Osteoblast (primary cell): Measurements from ENCODE around the gene ACSF3. TPM values are rescaled to one million over a fixed set of nuclear protein-coding genes. Genes with fewer than 3 reads are reported as not detected.

Source experiments
- DNase-seq: peaks from one replicate; pipeline ENCODE4 v3.0.0; 2011; ENCODE audit warnings: low spot score, mixed read lengths; ENCODE audit not compliant: insufficient read length; ENCODE audit errors: missing footprints
- H2AFZ ChIP-seq: 2 replicates; pipeline ENCODE4 v1.6.0; 2011; ENCODE audit warnings: mild to moderate bottlenecking, low read length
- H3K27ac ChIP-seq: 2 replicates; pipeline ENCODE4 v1.5.1; 2011; ENCODE audit warnings: mild to moderate bottlenecking, low read depth, low read length, moderate library complexity
- H3K27me3 ChIP-seq: 2 replicates; pipeline ENCODE4 v1.6.0; 2012; ENCODE audit warnings: mild to moderate bottlenecking, control low read depth, inconsistent platforms, low read length, moderate library complexity; ENCODE audit not compliant: insufficient read depth
- H3K36me3 ChIP-seq: 2 replicates; pipeline ENCODE4 v1.5.1; 2011; ENCODE audit warnings: mild to moderate bottlenecking, low read length, control low read depth, moderate library complexity; ENCODE audit not compliant: insufficient read depth
- H3K4me1 ChIP-seq: 2 replicates; pipeline ENCODE4 v1.5.1; 2011; ENCODE audit warnings: mild to moderate bottlenecking, low read length, control low read depth, moderate library complexity; ENCODE audit not compliant: insufficient read depth
- H3K4me2 ChIP-seq: 2 replicates; pipeline ENCODE4 v1.6.0; 2011; ENCODE audit warnings: mild to moderate bottlenecking, low read length; ENCODE audit not compliant: insufficient read depth
- H3K4me3 ChIP-seq: fragments of 200-600 bp; sonication (generic); 3 replicates; pipeline ENCODE4 v1.5.1; 2012; ENCODE audit warnings: mild to moderate bottlenecking, low read length, inconsistent platforms; ENCODE audit not compliant: insufficient read depth
- H3K79me2 ChIP-seq: 2 replicates; pipeline ENCODE4 v1.6.0; 2012; ENCODE audit warnings: mild to moderate bottlenecking, low read length, control low read depth, inconsistent platforms; ENCODE audit not compliant: insufficient read depth
- H3K9me3 ChIP-seq: 2 replicates; pipeline ENCODE4 v1.5.1; 2011; ENCODE audit warnings: low read depth, low read length, control low read depth
- H4K20me1 ChIP-seq: 2 replicates; pipeline ENCODE4 v1.6.0; 2012; ENCODE audit warnings: mild to moderate bottlenecking, low read length, control low read depth; ENCODE audit not compliant: insufficient read depth
- total RNA-seq: library from RNA; depleted of rRNA; stranded (reverse); fragments of >200 nt; gene quantifications from 2 replicates; pipeline ENCODE4 v1.2.3, GENCODE V29; 2012
- TF ChIP-seq, protein P1 (sequence below): IDR thresholded peaks from 2 replicates; pipeline ENCODE4 v1.5.1; 2011; ENCODE audit warnings: mild to moderate bottlenecking, low read depth, low read length, moderate library complexity; ENCODE audit errors: extremely low read depth

The ACSF3 gene
- total RNA-seq, 1 donor = 29.3 TPM

DNA sequence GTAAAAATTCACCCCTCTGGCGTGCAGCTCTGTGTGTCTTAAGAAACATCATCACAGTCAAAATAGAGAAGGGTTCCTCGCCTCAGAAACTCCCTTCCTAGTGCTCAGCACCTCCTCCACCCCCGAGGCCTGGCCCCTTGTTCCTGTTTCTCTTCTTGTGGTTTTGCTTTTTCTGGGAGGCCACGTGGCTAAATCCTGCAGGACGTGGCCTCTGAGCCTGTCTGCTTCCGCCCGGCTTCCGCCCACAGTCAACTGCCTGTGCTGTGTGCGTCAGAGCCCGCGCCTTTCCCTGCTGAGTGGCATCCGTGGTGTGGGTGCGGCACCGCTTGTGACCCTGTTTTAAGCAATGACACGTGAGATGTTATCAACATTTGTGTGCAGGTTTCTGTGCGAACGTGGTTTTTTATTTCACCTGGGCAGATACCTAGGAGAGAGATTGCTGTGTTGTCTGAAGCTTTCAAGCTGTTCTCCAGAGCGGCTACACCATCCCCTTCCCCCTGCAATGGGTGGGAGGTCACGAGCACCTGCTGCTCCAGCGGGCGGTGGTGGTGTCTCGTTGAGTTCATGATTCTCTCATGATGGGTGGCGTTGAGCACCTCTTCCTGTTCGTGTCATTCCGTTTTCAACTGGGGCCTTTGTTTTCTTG is 21.7 kb downstream of the ACSF3 start:
- Histone ChIP-seq H3K27me3 (no peaks in the 10 kb centered on the region), H3K36me3 (peaks cover 8% of the 10 kb centered on the region), H4K20me1 (no peaks in the 10 kb centered on the region), H2AFZ (no peak overlapping the region), H3K79me2 (no peaks in the 10 kb centered on the region), H3K4me3 (no peak overlapping the region), H3K9me3 (no peaks in the 10 kb centered on the region), H3K4me2 (no peak overlapping the region), H3K27ac (peak overlapping the region; percentile 60), H3K4me1 (peaks cover 8% of the 10 kb centered on the region)
- TF ChIP-seq, protein P1, sequence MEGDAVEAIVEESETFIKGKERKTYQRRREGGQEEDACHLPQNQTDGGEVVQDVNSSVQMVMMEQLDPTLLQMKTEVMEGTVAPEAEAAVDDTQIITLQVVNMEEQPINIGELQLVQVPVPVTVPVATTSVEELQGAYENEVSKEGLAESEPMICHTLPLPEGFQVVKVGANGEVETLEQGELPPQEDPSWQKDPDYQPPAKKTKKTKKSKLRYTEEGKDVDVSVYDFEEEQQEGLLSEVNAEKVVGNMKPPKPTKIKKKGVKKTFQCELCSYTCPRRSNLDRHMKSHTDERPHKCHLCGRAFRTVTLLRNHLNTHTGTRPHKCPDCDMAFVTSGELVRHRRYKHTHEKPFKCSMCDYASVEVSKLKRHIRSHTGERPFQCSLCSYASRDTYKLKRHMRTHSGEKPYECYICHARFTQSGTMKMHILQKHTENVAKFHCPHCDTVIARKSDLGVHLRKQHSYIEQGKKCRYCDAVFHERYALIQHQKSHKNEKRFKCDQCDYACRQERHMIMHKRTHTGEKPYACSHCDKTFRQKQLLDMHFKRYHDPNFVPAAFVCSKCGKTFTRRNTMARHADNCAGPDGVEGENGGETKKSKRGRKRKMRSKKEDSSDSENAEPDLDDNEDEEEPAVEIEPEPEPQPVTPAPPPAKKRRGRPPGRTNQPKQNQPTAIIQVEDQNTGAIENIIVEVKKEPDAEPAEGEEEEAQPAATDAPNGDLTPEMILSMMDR = no peak
- peak; percentile 96 for DNase-seq

DNA sequence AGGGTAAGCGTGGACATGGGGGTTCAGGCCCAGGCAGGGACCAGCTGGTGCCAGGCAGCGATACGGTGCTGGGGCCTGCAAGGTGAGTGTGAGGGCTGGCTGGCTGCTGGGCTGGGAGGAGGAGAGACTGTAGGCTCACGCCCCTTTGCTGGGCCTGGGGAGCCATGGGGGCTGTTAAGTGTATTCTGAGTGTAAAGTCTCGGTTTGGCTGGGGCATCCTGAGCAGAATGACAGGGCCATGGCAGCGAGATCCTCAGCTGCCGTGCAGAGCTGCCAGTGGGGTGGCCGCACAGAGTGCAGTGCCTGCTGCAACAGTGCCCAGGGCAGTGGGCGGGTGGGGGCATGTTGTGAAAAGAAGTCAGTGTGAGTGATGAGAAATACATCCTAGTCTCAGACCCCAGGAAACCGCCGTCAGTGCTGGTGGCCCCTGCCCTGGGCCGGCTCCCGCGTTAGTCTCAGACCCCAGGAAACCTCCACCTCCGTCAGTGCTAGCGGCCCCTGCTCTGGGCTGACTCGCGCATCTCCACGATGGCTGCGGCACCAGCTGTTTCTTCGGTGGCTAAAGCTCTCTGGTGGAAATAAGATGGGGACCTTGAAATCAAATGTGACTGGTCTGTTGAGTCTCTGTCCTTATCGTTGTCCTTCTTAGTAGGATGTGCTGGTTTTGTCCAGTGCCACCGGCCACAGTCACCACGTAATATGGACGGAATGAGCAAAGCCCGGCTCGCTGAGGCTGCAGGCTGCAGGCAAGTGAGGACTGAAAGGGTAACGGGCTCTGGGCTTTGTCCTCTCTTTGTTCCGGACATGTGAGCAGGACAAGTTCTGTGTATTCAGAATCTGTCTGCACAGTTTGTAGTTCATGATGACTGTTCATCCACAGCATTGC is 22.9 kb downstream of the ACSF3 start:
- Histone ChIP-seq H3K79me2 (no peaks in the 10 kb centered on the region), H3K4me3 (no peak overlapping the region), H3K27me3 (no peaks in the 10 kb centered on the region), H3K4me2 (no peak overlapping the region), H2AFZ (no peak overlapping the region), H4K20me1 (no peaks in the 10 kb centered on the region), H3K36me3 (peaks cover 17% of the 10 kb centered on the region), H3K27ac (no peak overlapping the region), H3K9me3 (no peaks in the 10 kb centered on the region), H3K4me1 (peaks cover 8% of the 10 kb centered on the region)
- TF ChIP-seq, protein P1 = no peak
- peak; percentile 62 for DNase-seq

DNA sequence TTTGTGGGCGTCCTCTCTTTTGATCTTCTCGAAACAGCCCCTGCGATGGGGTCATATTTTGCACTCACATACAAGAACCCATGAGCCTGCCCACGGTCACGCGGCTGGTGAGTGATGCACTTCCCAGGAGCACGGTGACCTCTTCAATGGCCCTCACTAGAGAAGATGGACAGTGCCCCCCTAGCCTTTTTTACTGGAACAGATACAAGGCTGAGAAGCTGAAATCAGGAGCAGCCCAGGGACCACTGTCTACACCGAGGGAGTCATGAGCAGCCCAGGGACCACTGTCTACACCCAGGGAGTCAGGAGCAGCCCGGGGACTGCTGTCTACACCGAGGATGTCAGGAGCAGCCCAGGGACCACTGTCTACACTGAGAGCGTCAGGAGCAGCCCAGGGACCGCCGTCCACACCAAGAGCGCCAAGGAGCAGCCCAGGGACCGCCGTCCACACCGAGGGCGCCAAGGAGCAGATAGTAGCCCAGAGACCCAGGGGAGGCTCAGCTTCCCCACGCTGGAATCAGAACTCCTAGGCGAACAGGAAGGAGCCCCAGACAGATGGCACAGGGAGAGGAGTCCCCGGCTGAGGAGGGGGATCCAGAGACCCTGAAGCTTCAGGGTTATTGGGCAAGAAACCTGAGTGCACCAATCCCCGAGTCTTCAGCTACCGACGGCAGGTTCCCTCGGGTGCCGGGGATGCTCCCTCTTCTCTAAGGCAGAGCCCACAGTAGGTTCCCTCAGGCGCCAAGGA is 23.7 kb downstream of the ACSF3 start:
- Histone ChIP-seq H3K9me3 (no peaks in the 10 kb centered on the region), H3K79me2 (no peaks in the 10 kb centered on the region), H4K20me1 (no peaks in the 10 kb centered on the region), H2AFZ (no peak overlapping the region), H3K4me2 (no peak overlapping the region), H3K27ac (no peak overlapping the region), H3K27me3 (no peaks in the 10 kb centered on the region), H3K4me3 (no peak overlapping the region), H3K36me3 (peaks cover 17% of the 10 kb centered on the region), H3K4me1 (peaks cover 8% of the 10 kb centered on the region)
- TF ChIP-seq, protein P1 = no peak
- peak; percentile 66 for DNase-seq

- no peak overlapping the region for H3K27ac ChIP-seq
- no peak overlapping the region for H3K4me3 ChIP-seq
- H4K20me1 ChIP-seq = no peaks in the 10 kb centered on the region
- no peak overlapping the region for H2AFZ ChIP-seq
- H3K4me2 ChIP-seq = no peak overlapping the region
- no peaks in the 10 kb centered on the region for H3K27me3 ChIP-seq
- no peaks in the 10 kb centered on the region for H3K79me2 ChIP-seq
- peaks cover 17% of the 10 kb centered on the region for H3K36me3 ChIP-seq
- peak; percentile 25 for DNase-seq
- no peaks in the 10 kb centered on the region for H3K9me3 ChIP-seq
- TF ChIP-seq, protein P1 = no peak
- peaks cover 8% of the 10 kb centered on the region for H3K4me1 ChIP-seq
These were observed 24.3 kb downstream of the ACSF3 start for GRCh38 chr16:89117975-89118289.
